HG02763 (cell line): Measurements from ENCODE around the gene USP22.
A peak's percentile ranks its signal among the peaks of the same experiment; 100 is the strongest.

Experiments used
- ATAC-seq: cut with Tn5 transposase; IDR thresholded peaks from one replicate; pipeline ENCODE4 v1.9.1; 2021; ENCODE audit warnings: mild to moderate bottlenecking, moderate library complexity; ENCODE audit not compliant: unreplicated experiment

The USP22 gene

DNA sequence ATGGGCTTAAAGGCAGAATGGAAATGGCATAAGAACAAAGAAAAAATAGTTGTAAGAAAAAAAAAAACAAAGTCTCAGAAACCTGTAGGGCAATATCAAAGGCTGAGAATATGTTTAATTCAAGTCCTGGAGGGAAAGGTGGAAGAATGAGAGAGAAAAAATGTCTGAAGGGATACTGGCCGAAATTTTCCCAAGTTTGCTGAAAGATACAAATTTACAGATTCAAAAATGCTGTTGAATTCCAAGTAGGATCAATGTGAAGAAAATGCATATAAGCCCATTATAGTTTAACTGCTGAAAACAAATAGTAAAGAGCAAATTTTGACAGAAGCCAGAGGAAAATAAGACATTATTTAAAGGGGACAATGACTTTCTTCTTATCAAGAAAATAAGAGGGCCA, 6.6 kb upstream of the USP22 start:
- no peak for ATAC-seq

DNA sequence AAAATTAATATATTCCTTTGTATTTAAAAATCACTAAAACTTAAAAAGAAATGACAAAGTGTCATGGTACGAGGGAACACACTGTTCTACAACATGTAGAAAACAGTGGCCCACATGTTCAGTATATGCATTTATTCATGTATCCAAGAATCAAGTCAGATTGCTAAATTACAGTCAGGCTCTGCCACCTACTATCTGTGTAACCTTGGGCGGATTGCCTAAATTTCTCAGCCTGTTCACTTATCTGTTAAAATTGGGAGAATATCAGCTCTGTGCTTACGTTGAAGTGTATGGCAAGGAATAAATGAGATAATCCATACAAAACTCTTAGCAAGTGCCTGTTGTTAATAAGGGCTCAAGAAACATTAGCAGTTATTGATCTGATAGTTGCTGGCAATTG, 3.4 kb upstream of the USP22 start:
- no peak for ATAC-seq

DNA sequence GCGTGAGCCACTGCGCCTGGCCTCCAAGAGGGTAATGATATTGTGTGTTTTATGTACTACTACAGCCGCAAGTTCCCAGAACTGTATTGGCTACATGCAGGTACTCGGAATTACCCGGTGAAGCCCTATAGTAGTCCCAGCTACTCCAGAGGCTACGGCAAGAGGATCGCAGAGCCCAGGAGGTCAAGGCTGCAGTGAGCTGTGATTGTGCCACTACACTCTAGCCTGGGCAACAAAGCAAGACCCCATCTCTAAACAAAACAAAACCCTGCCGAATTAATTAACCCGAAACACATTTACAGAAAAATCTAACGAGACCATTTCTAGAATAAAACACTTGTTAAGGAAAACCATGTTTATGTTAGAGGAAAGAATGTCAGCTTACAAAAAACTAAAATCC, 2.2 kb upstream of the USP22 start:
- no peak for ATAC-seq

DNA sequence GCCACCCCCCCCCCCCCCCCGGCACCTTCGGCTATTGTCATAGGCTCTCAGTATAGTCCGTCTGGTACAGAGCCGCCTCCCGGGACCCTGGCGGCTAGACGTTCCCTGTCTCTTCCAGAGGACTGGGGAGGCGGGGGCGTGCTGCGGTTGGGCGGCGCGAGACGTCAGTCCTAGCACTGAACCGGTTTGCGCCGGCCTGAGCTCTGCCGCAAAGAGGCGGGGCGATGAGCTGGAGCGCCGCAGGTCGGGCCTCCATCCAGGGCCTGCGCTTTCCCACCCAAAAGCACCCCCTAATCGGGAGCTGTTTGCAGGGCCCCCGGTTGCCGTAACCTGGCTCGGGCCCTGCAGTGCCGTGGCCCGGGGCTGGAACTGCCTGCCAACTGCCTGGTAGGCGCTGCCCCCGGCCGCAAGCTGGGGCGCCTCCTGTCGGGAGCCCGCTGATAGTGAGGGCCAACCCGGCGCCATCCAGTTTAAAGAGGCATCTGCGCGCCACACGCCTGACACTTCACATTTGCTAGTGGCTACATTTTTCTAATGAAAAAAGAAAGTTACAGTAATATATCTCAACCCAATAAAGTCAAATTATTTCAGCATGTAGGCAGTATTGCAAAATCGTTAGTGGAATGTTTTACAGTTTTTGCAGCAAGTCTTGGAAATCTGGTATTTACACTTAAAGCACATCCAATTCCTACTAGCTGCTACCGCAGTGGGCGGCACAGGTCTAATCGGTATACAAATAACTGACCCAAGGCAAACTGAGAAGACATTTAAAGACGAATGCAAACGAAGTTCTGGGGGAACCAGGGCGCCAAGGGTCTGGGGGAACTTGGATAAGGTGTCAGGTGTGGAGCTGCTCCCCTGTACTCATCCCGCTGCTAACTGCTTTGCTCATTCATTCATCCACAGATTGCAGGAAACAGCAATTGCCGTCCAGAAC, 753 bp upstream of the USP22 start:
- peak; percentile 82 for ATAC-seq

DNA sequence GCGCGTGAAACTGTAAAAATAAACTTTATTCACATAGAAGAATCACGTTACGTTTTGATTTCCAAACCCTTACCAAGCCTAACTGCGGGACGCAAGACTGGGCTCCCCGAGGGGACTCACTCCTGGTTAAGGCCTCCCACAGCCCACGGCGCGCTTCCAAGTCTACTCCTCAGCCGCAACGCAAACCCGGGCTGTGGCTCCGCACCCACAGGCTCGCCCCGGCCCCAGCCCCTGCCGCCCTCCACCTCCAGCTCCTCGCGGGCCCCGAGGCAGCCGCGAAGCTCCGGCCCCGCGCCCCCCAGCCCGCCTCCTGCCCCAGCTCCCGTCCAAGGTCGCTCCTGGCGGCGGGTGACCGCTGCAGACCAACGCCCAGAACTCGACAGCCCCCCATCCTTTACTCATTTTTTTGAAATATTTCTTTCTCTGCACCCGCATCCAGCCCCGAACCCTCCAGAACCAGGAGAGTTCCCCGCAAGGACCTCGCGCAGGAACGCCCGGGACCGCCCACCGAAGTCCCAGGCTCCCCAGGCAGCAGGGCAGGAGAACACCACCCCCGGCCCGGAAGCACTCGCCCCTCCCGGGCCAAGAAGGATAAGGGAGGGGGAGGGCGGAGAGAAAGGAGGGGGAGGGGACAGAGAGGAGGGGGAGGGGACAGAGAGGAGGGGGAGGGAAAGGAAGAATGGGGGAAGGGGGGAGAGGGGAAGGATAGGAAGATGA, 912 bp downstream of the USP22 start:
- peak; percentile 22 for ATAC-seq

DNA sequence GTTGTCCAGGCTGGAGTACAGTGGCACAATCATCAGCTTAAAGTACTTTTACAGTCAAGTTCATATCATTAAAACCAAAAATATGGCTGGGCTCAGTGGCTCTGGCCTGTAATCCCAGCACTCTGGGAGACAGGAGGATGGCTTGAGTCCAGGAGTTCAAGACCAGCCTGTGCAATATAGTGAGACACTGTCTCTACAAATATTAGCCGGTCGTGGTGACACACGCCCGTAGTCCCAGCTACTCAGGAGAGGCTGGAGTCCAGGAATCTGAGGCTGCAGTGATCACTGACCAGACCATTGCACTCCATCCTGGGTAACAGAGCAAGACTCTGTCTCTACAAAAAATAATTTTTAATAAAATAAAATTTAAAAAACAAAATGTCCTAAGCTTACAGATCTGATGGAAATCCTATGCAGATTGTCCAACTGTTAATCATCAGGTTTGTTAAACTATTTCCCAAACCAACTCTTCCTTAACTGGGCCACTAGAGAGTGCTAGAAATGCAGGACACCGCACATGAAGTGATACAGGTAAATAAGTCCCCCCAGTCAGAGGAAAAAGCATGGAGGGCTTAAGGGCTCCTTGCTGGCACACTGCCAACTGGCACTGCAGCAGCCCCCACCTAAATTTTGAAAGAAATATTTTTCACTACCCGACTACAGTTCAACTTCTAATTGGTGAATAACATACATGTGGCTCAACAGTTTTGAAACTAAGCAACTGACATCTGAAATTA, 2.8 kb downstream of the USP22 start:
- ATAC-seq = no peak

DNA sequence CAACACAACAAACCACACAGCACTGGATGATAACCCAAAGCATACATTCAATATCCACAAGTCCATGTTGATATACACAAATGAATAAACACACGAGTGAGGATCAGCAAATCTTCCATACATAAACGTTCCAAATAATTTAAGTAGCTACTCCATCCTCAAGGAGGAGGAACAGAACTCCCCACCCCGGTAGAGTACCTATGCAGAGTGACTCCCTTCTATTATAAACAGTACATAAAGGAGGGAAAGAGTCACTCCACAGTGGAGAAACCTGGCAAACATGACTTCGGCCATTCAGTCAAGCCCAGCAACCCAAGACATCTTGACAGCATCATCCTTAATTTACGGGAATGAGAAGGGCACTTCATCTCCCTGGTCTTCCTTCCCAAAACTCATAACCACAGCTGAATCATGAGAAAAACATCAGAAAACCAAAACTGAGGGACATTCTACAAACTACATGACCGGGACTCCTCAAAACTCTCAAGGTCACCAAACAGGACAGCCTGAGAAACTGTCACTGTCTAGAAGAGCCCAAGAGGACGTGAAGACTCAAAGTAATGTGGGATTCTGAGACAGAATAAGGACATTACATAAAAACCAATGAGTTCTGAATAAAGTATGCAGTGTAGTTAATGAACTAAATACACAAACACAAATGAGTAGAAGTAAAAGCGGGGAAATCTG, 5.6 kb downstream of the USP22 start:
- no peak for ATAC-seq

DNA sequence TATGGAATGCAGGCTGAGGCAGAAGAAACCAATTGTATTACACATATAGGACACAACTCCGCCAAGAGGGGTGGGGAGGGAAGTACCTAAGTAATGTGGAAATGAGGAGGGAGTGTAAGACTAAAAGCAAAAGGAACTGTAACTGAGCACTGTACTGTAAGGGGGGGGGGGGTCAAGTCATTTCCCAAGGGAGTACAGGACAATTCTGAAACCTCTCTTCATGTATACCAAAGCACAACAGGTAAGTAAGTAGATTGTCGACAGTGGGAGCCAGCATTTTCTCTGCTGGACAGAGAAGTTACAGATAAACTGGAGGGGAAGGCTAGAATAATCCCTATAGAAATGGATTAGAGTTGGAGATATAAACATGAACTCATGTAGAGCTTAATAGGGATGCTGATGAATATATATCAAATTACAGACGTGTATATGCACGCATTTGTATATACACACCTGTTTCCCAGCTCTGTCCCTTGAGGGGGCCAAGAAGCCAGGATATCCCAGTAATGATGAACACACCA, 6.4 kb downstream of the USP22 start:
- no peak for ATAC-seq

DNA sequence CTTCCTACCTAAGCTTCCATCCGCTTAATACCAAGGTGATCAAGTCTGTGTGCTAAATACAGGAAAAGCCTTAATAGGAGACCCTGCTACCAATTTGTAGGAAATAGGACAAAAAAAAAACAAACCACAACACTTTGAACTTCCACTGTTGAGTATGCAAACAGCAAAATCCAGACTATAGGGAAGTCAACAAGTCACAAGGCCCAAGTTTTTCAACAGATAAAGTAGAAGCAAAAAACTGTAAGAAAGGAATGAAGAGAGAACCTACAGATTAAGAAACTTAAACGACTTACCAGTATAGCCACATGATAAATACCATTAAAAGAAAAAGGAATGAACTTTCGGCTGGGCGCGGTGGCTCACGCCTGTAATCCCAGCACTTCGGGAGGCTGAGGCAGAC, 7.4 kb downstream of the USP22 start:
- ATAC-seq = no peak

DNA sequence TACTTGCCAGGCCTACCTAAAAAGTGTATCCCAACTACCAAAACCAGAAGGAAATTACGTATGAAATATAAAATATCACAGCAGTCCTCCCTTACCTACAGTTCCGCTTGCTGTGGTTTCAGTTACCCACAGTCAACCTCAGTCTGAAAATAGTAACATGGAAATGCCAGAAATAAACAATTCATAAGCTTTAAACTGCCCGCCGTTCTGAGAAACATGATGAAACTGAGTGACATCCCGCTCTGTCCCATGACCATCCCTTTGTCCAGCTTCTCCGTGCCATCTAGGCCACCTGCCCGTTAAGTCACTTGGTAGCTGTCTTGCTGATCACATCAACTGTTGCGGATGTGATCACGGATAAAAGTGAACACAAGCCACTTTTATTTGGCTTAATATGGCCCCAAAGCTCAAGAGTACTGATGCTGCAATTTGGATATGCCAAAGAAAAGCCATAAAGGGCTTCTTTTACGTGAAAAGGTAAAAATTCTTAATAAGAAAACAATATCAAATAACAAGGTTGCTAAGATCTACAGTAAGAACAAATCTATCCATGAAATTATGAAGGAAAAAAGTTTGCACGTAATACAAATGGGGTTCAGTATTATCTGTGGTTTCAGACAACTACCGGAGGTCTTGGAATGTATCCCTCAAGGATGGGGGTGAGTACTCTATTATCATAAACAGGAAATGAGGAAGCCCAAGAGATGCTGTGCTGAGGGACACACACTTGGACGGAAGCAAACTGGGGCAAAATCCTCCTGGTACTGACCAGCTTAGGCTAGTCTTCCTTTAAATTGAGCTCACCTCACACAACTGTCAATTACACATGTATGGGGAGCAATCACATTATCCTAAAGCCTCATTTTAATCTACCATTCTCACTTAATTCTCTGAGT, 8.2 kb downstream of the USP22 start:
- ATAC-seq = peak; percentile 46

DNA sequence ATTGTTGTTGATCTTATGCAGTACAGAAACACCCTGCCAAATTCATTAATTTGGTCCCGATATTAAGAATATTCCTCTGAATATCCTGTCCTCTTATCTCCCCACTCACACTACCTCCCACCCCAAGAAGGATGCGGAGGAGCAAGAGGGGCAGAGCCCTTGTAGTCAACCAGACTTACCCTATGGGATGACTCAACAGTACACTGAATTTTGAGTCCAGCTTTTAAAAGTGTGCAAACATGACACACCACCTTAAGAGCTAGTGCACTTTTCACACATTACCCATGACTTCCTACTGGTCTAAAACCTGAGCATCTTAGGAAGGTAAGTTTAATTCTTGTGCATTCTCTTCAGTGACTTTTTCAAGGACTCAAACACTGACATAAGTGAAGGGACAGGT, 9.5 kb downstream of the USP22 start:
- ATAC-seq = no peak

DNA sequence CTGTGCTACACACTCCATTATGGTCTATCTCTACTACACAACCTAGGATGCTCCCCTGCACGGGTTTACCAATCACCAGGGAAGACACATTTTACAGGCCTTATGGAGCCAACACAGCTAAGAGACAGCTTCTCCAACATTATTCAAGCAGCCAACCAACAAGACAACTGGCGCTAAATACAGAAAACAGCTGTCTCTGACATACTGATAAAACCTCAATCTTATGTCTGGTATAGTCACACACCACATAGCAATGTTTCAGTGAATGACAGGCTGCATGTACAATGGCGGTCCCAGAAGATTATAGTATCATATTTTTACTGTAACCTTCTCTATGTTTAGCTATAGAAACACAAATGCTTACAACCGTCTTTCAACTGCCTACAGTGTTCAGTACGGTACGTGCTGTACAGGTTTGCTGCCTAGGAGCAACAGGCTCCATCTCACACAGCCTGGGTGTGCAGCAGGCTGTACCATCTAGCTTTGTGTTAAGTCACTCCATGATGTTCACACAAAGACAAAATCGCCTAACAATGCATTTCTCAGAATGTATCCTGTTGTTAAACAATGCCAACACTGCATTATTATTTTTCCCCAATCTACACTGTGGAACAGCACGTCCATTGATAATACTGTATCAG, 10.9 kb downstream of the USP22 start:
- no peak for ATAC-seq

DNA sequence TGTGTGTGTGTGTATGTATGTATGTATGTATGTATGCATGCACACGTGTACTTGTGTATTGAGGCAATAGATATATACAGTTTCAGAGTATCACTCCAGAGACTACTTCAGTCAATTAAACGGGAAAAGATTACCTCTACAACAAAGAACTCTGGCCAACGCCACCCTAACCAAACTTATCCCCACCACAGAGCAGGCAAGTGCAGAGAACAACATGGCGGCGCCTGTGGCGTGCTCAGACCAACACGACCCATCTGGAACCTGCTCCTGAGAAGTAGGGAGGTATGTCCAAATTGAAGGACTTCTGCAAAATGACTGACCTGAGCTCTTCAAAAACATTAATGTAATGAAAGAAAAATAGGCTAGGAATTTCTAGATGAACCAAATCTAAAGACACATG, 12.4 kb downstream of the USP22 start:
- ATAC-seq = no peak

DNA sequence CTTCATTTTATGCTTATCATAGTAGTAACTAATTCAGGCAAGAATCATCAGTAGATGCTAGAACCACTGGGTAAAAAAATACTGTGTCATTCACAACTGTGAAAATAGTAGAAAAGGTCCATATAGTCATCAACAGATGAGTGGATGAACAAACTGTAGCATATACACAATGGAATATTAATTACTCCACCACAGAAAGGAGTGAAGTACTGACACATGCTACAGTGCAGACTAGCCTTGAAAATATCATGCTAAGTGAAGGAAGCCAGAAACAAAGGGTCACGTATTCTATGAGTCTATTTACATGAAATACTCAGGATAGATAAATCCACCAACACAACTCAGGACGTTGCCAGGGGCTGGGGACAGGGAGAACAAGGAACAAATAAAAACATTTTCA, 13.3 kb downstream of the USP22 start:
- ATAC-seq = no peak

DNA sequence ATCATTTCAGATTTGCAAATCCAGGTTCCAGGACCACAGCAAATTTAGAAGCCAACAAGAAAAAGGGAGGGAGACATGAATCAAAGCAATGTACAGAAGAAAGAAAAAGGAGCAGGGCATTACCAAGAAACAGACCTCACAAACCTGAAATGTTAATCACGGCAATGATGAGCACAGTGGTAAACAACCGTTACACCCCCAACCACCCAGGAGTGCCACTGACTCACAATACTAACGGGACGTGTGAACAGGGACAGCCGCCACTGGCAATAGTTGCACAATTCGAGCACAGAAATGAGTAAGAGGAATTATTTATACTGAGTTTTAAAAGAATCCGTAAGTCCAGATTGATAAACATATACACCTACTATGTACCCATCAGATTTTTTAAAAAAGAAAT, 13.8 kb downstream of the USP22 start:
- ATAC-seq = no peak

DNA sequence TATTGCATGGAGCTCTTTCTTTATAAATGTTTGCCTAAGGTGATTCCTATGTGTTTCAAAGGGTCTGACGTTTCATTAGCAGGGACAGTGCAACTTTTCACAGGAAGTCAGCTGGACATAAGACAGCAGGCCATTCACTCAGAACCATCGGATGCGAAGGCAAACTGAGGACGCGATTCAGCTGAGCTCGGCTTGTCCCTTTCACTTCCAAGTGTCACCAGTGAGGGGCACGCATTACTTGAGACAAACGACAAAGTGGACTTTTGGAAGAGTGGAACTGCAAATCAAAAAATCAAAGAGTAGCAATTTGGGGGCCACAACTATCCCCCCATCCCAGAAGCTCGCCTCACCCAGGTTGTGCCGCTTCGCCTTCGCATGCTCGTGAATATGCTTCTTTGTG, 14.6 kb downstream of the USP22 start:
- ATAC-seq = no peak

DNA sequence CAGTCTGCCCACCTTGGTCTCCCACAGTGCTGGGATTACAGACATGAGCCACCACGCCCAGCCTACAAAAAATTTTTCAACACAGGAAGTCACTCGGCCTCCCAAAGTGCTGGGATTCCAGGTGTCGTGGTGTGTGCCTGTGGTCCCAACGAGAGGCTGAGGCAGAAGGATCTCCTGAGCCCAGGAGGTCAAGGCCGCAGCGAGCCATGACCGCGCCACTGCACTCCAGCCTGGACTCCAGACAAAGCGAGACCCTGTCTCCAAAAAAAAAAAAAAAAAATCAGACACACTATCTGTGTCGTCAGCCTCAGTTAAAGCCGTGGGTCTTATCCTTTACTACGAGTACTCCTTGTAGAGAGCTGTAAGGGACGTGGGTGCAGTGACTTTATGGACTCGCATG, 15.8 kb downstream of the USP22 start:
- ATAC-seq = no peak

DNA sequence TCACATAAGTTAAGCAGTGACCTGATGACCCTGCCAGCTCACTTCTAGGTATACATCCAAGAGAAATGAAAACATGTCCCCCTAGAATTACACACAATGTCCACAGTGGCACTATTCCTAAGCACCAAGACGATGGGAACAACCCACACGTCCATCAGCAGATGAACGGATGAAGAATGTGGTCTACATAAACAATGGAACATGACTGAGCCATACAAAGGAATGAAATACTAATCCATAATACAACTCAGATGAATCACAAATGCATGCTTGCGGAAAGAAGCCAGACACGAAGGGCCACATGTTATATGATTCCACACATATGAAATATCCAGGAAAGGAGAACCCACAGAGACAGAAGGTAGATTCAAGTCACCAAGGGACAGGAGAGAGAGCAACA, 17.4 kb downstream of the USP22 start:
- ATAC-seq = no peak

DNA sequence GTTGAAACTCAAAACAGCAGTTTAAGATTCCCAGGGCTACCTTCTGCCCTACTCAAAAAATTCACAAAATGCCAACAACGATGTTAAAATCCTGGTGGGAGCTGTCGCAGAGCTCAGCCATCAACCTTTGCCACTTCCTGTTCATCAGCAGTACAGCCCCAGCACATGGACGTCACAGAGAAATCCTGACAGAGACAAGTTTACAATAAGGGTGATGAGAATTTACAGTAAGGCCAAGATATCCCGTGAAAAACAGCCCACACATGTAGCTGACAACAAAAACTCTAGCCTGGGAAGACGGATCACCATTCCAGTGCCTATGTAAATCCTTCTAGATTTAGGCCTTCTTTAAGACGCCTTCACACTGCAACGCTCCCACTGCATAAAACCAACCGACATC, 18.8 kb downstream of the USP22 start:
- ATAC-seq = no peak
